CD14-positive monocyte (primary cell): ENCODE measurements around the gene FBXL16. TPM values are rescaled to one million over a fixed set of nuclear protein-coding genes. Genes with fewer than 3 reads are reported as not detected.

Experiments used
- DNase-seq, 3 donors: peaks; one replicate each; pipeline ENCODE4 v3.0.0-alpha.2; 2011 to 2022
- H2AFZ ChIP-seq: 2 replicates; pipeline ENCODE4 v1.6.0; 2012; ENCODE audit warnings: mild to moderate bottlenecking, low read depth, low read length, inconsistent platforms; ENCODE audit not compliant: insufficient read depth, poor library complexity, severe bottlenecking
- H3K27ac ChIP-seq, 2 donors: 1 replicate in 1 of 2; 2 replicates in 1 of 2; pipeline ENCODE4 v1.5.1; 2012 to 2013; ENCODE audit warnings: low read length in 2 of 2, control low read depth in 1 of 2, inconsistent platforms in 1 of 2, low read depth in 1 of 2, mild to moderate bottlenecking in 1 of 2
- H3K27me3 ChIP-seq, 2 donors: one replicate each; pipeline versions ENCODE4 v1.6.0 to v1.6.1; 2011 to 2013; ENCODE audit warnings: low read length in 2 of 2; ENCODE audit not compliant: control insufficient read depth in 2 of 2, insufficient read depth in 2 of 2
- H3K36me3 ChIP-seq, 2 donors: replicated peaks in 1 of 2; 1 replicate in 1 of 2; 2 replicates in 1 of 2; pipeline versions ENCODE4 v1.5.1 to v1.6.1; 2012 to 2013; ENCODE audit warnings: low read length in 2 of 2, control low read depth in 1 of 2, inconsistent platforms in 1 of 2, mild to moderate bottlenecking in 1 of 2; ENCODE audit not compliant: insufficient read depth in 2 of 2, control insufficient read depth in 1 of 2
- H3K4me1 ChIP-seq, 2 donors: 1 replicate in 1 of 2; 2 replicates in 1 of 2; pipeline versions ENCODE4 v1.5.1 to v1.6.1; 2012 to 2013; ENCODE audit warnings: low read length in 2 of 2, control low read depth in 1 of 2, inconsistent platforms in 1 of 2, mild to moderate bottlenecking in 1 of 2, moderate library complexity in 1 of 2; ENCODE audit not compliant: insufficient read depth in 2 of 2, control insufficient read depth in 1 of 2
- H3K4me2 ChIP-seq: replicated peaks from 2 replicates; pipeline ENCODE3; 2012; ENCODE audit warnings: low read length, moderate library complexity, mild to moderate bottlenecking; ENCODE audit not compliant: poor library complexity, severe bottlenecking; ENCODE audit errors: extremely low read depth
- H3K4me3 ChIP-seq, 3 experiments: fragments of 200-600 bp in 1 of 3; sonication (generic) in 1 of 3; replicated peaks in 1 of 3; 1 replicate in 2 of 3; 2 replicates in 1 of 3; pipeline ENCODE4 v1.5.1; 2011 to 2013; ENCODE audit warnings: low read length in 3 of 3, mild to moderate bottlenecking in 3 of 3, control low read depth in 2 of 3, low read depth in 2 of 3, inconsistent platforms in 1 of 3, moderate library complexity in 1 of 3
- H3K79me2 ChIP-seq: 2 replicates; pipeline ENCODE4 v1.6.0; 2012; ENCODE audit warnings: mild to moderate bottlenecking, control low read depth, inconsistent platforms, low read length, moderate library complexity; ENCODE audit not compliant: insufficient read depth
- H3K9ac ChIP-seq: 2 replicates; pipeline ENCODE4 v1.6.0; 2017; ENCODE audit warnings: low read length, mild to moderate bottlenecking; ENCODE audit not compliant: insufficient read depth, poor library complexity, severe bottlenecking
- H3K9me3 ChIP-seq, 2 donors: replicated peaks in 1 of 2; 1 replicate in 1 of 2; 2 replicates in 1 of 2; pipeline versions ENCODE4 v1.5.1 to v1.6.1; 2012 to 2013; ENCODE audit warnings: low read length in 2 of 2, control low read depth in 1 of 2; ENCODE audit not compliant: control insufficient read depth in 1 of 2, insufficient read depth in 1 of 2
- H4K20me1 ChIP-seq: 2 replicates; pipeline ENCODE4 v1.6.0; 2012; ENCODE audit warnings: mild to moderate bottlenecking, low read length, control low read depth, moderate library complexity; ENCODE audit not compliant: insufficient read depth
- H3K27ac Mint-ChIP-seq, 7 donors: one replicate each; pipeline ENCODE4 v1.8.0; 2020; ENCODE audit warnings: mild to moderate bottlenecking in 7 of 7, mixed read lengths in 7 of 7, moderate library complexity in 6 of 7, inconsistent platforms in 2 of 7
- H3K27me3 Mint-ChIP-seq, 3 donors: one replicate each; pipeline ENCODE4 v1.8.0; 2021 to 2022; ENCODE audit warnings: low read depth in 3 of 3, mild to moderate bottlenecking in 3 of 3, mixed read lengths in 3 of 3, moderate library complexity in 3 of 3, inconsistent platforms in 1 of 3
- H3K36me3 Mint-ChIP-seq, 2 donors: one replicate each; pipeline ENCODE4 v1.8.0; 2020; ENCODE audit warnings: mixed read lengths in 2 of 2, inconsistent platforms in 1 of 2, mild to moderate bottlenecking in 1 of 2
- H3K4me1 Mint-ChIP-seq: one replicate; pipeline ENCODE4 v1.8.0; 2020; ENCODE audit warnings: mild to moderate bottlenecking, mixed read lengths
- H3K4me3 Mint-ChIP-seq, 2 donors: one replicate each; pipeline ENCODE4 v1.8.0; 2020; ENCODE audit warnings: mild to moderate bottlenecking in 2 of 2, mixed read lengths in 2 of 2, moderate library complexity in 1 of 2
- H3K9me3 Mint-ChIP-seq, 7 donors: one replicate each; pipeline ENCODE4 v1.8.0; 2020 to 2022; ENCODE audit warnings: mixed read lengths in 7 of 7, mild to moderate bottlenecking in 6 of 7, moderate library complexity in 6 of 7, inconsistent platforms in 2 of 7
- CTCF ChIP-seq: fragments of 200-600 bp; IDR thresholded peaks from one replicate; pipeline ENCODE4 v1.8.0; 2022; ENCODE audit warnings: antibody characterized with exemption, mild to moderate bottlenecking
- WGBS: methylation state at CpG from one replicate; pipeline ENCODE4 v1.1.5; 2013; ENCODE audit warnings: missing lambda C conversion rate; ENCODE audit not compliant: insufficient coverage; 5-methylcytosine and 5-hydroxymethylcytosine counted together
- intact Hi-C, 2 donors: fragments of 100-400 bp; cut with micrococcal nuclease; formaldehyde crosslinking; loops; one replicate each; pipeline versions ENCODE4 v1.15.0 to v1.15.1; 2023
- polyA plus RNA-seq, 3 donors: library from polyadenylated mRNA; depleted of rRNA in 1 of 3; unstranded in 2 of 3; stranded (reverse) in 1 of 3; fragments of 300-500 nt in 2 of 3; fragments of >200 nt in 1 of 3; fragmentation: Illumina TruSeq in 2 of 3; gene quantifications; 1 replicate in 2 of 3; 2 replicates in 1 of 3; pipeline ENCODE4 v1.2.3, GENCODE V29; 2012 to 2021

Gene FBXL16
- polyA plus RNA-seq, 3 donors, result 0.28 to 1.0 (median 0.49) TPM

DNA sequence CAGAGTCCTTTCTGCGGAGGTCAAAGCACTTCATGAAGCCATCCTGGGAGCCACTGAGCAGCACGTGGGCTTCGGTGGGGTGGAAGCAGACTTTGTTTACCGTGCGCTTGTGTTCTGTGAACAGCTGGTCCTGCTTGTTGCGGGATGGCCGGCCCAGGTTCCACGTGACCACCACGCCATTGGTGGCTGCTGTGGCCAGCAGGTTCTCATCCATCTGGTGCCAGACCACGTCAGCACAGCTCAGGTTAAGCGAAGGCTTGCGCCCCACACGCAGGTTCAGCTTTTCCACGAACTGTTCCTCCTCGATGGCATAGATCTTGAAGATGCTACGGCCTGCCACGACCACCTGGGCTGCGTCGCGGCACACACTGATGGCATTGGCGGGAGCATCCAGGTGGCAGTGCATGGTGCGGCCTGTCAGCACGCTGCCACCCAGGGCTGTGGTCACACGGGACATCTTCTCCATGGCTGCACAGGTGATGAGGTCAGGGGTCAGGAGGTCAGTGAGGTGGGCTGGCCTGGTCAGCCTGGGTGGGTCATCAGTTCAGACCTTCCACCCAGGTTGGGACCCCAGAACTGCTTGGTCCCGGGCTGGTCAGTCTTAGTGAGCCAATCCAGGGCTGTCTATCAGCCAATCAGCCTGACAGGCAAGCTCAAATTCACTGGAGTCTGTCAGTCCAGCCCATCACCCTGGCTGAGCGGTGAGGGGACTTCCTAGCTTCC, 16.3 kb downstream of the FBXL16 start:
- Mint-ChIP-seq H3K4me1 (peaks cover 16% of the 10 kb centered on the region), H3K36me3 (peaks cover 17 to 22% of the 10 kb centered on the region in 2 donors)

DNA sequence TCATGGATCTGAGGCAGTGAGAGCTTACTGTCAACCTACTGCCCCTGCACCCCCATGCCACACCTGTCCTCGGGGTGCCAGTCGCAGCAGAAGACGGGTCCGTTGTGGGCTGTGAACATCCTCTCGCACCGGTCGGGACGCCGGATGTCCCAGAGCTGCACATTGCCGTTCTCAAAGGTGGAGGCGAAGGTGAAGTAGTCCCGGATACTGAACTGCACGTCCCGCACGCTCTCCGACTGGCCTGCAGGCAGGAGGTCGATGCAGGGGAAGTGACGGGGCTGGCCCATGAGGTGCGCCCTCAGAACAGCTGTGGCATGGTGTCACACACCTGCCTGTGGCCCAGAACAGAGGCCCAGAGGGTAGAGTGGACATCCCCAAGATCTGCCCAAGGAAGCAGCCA, 18.1 kb downstream of the FBXL16 start:
- H3K9ac ChIP-seq, result no peak overlapping the region
- intact Hi-C loops, result no loop called here

More for the DNA sequence above, 16.3 kb downstream of the FBXL16 start:
- Histone ChIP-seq H3K9me3 (peaks cover 0 to 4% of the 10 kb centered on the region in 2 donors), H3K9ac (peak overlapping the region; percentile 75), H3K27ac (peak overlapping the region; percentile 70 to 80), H3K36me3 (peaks cover 0 to 11% of the 10 kb centered on the region in 2 donors), H3K4me3 (peak overlapping the region; percentile 77 to 92 (median 87)), H3K79me2 (no peaks in the 10 kb centered on the region), H3K4me2 (peak overlapping the region; percentile 95), H2AFZ (peak overlapping the region; percentile 86), H3K27me3 (peaks cover 15 to 29% of the 10 kb centered on the region in 2 donors), H3K4me1 (peaks cover 26 to 43% of the 10 kb centered on the region in 2 donors), H4K20me1 (peaks cover 4% of the 10 kb centered on the region)
- TF ChIP-seq CTCF, result no peak
- WGBS, result 89% methylated on average over 24 of the region's 26 CpGs
- H3K27ac Mint-ChIP-seq, result peak overlapping the region in 6 of 7 donors; percentile 74 to 93 (median 85)
- peak overlapping the region; percentile 87 to 94 for H3K4me3 Mint-ChIP-seq
- intact Hi-C loops, result no loop called here
- peak in 1 of 3 donors; percentile 32 for DNase-seq
- H3K27me3 Mint-ChIP-seq, result peaks cover 31 to 36% (median 32%) of the 10 kb centered on the region in 3 donors
- peaks cover under 1 to 10% (median 6%) of the 10 kb centered on the region in 7 donors for H3K9me3 Mint-ChIP-seq

More for the DNA sequence above, 18.1 kb downstream of the FBXL16 start:
- Histone ChIP-seq H3K27me3 (peaks cover 3 to 16% of the 10 kb centered on the region in 2 donors), H3K9me3 (peaks cover 0 to under 1% of the 10 kb centered on the region in 2 donors), H4K20me1 (peaks cover 17% of the 10 kb centered on the region), H3K4me2 (no peak overlapping the region), H3K4me1 (peaks cover 37 to 53% of the 10 kb centered on the region in 2 donors), H3K27ac (no peak overlapping the region), H3K79me2 (peaks cover 11% of the 10 kb centered on the region), H3K4me3 (no peak overlapping the region), H3K36me3 (peaks cover 8 to 12% of the 10 kb centered on the region in 2 donors), H2AFZ (no peak overlapping the region)
- Mint-ChIP-seq H3K4me1 (peaks cover 25% of the 10 kb centered on the region), H3K27me3 (peaks cover 15 to 18% (median 16%) of the 10 kb centered on the region in 3 donors), H3K9me3 (peaks cover 0 to 10% (median 2%) of the 10 kb centered on the region in 7 donors), H3K4me3 (no peak overlapping the region), H3K27ac (no peak overlapping the region), H3K36me3 (peaks cover 20 to 28% of the 10 kb centered on the region in 2 donors)
- no peak for TF ChIP-seq CTCF
- DNase-seq, result no peak
- WGBS, result 92% methylated on average over 19 of the region's 19 CpGs
